Activated naive CD4-positive, alpha-beta T cell treated with anti-CD3 and anti-CD28 coated beads, Interleukin-2, amount 50 U/mL, for 24 hours (primary cell): ENCODE results near the gene SF3A2.

Experiments used
- H3K27ac Mint-ChIP-seq: one replicate; pipeline ENCODE4 v1.8.0; 2021; ENCODE audit warnings: mild to moderate bottlenecking, mixed read lengths
- H3K27me3 Mint-ChIP-seq: one replicate; pipeline ENCODE4 v1.8.0; 2021; ENCODE audit warnings: mixed read lengths
- H3K36me3 Mint-ChIP-seq: one replicate; pipeline ENCODE4 v1.8.0; 2021; ENCODE audit warnings: mixed read lengths
- H3K4me1 Mint-ChIP-seq: one replicate; pipeline ENCODE4 v1.8.0; 2021; ENCODE audit warnings: mixed read lengths
- H3K4me3 Mint-ChIP-seq: one replicate; pipeline ENCODE4 v1.8.0; 2021; ENCODE audit warnings: mild to moderate bottlenecking, mixed read lengths
- H3K9me3 Mint-ChIP-seq: one replicate; pipeline ENCODE4 v1.8.0; 2021; ENCODE audit warnings: mixed read lengths

Gene SF3A2

GRCh38 chr19:2268480-2268830 lies 31.8 kb downstream of the SF3A2 start:
- H3K4me1 Mint-ChIP-seq, result peaks cover 20% of the 10 kb centered on the region
- no peaks in the 10 kb centered on the region for H3K27me3 Mint-ChIP-seq

GRCh38 chr19:2268861-2269243 lies 32.2 kb downstream of the SF3A2 start:
- Mint-ChIP-seq H3K4me1 (peaks cover 23% of the 10 kb centered on the region), H3K36me3 (peaks cover 9% of the 10 kb centered on the region), H3K4me3 (peak overlapping the region; percentile 89), H3K27ac (no peak overlapping the region), H3K9me3 (no peaks in the 10 kb centered on the region), H3K27me3 (no peaks in the 10 kb centered on the region)

More at GRCh38 chr19:2268480-2268830, 31.8 kb downstream of the SF3A2 start:
- H3K9me3 Mint-ChIP-seq, result no peaks in the 10 kb centered on the region
- peak overlapping the region; percentile 41 for H3K27ac Mint-ChIP-seq
- H3K4me3 Mint-ChIP-seq, result peak overlapping the region; percentile 89
- peaks cover 8% of the 10 kb centered on the region for H3K36me3 Mint-ChIP-seq

GRCh38 chr19:2269244-2270156 lies 32.9 kb downstream of the SF3A2 start:
- peaks cover 29% of the 10 kb centered on the region for H3K4me1 Mint-ChIP-seq

GRCh38 chr19:2270157-2270422 lies 33.5 kb downstream of the SF3A2 start:
- Mint-ChIP-seq H3K36me3 (peaks cover 11% of the 10 kb centered on the region), H3K4me3 (peak overlapping the region; percentile 89), H3K27ac (peak overlapping the region; percentile 83), H3K27me3 (no peaks in the 10 kb centered on the region), H3K9me3 (no peaks in the 10 kb centered on the region), H3K4me1 (peaks cover 33% of the 10 kb centered on the region)

More at GRCh38 chr19:2269244-2270156, 32.9 kb downstream of the SF3A2 start:
- H3K9me3 Mint-ChIP-seq, result no peaks in the 10 kb centered on the region
- peak overlapping the region; percentile 87 for H3K27ac Mint-ChIP-seq
- H3K36me3 Mint-ChIP-seq, result peaks cover 11% of the 10 kb centered on the region
- peak overlapping the region; percentile 89 for H3K4me3 Mint-ChIP-seq
- H3K27me3 Mint-ChIP-seq, result no peaks in the 10 kb centered on the region

GRCh38 chr19:2270423-2271233 lies 34.0 kb downstream of the SF3A2 start:
- H3K9me3 Mint-ChIP-seq, result no peaks in the 10 kb centered on the region
- H3K27ac Mint-ChIP-seq, result peak overlapping the region; percentile 35
- peaks cover 35% of the 10 kb centered on the region for H3K4me1 Mint-ChIP-seq
- peaks cover 11% of the 10 kb centered on the region for H3K36me3 Mint-ChIP-seq
- peak overlapping the region; percentile 89 for H3K4me3 Mint-ChIP-seq
- H3K27me3 Mint-ChIP-seq, result no peaks in the 10 kb centered on the region

- Mint-ChIP-seq H3K27ac (peak overlapping the region; percentile 89), H3K4me3 (peak overlapping the region; percentile 89), H3K27me3 (no peaks in the 10 kb centered on the region), H3K36me3 (peaks cover 11% of the 10 kb centered on the region), H3K9me3 (no peaks in the 10 kb centered on the region), H3K4me1 (peaks cover 33% of the 10 kb centered on the region)
These were observed 34.8 kb downstream of the SF3A2 start for GRCh38 chr19:2271234-2272103.

GRCh38 chr19:2273356-2274184 lies 36.9 kb downstream of the SF3A2 start:
- H3K27ac Mint-ChIP-seq, result peak overlapping the region; percentile 90
- H3K4me3 Mint-ChIP-seq, result peak overlapping the region; percentile 82
- H3K9me3 Mint-ChIP-seq, result no peaks in the 10 kb centered on the region
- peaks cover 11% of the 10 kb centered on the region for H3K36me3 Mint-ChIP-seq
- H3K27me3 Mint-ChIP-seq, result no peaks in the 10 kb centered on the region
- peaks cover 26% of the 10 kb centered on the region for H3K4me1 Mint-ChIP-seq

GRCh38 chr19:2274185-2274711 lies 37.6 kb downstream of the SF3A2 start:
- H3K27ac Mint-ChIP-seq, result peak overlapping the region; percentile 90
- no peaks in the 10 kb centered on the region for H3K27me3 Mint-ChIP-seq
- H3K9me3 Mint-ChIP-seq, result no peaks in the 10 kb centered on the region
- peaks cover 25% of the 10 kb centered on the region for H3K4me1 Mint-ChIP-seq
- peaks cover 11% of the 10 kb centered on the region for H3K36me3 Mint-ChIP-seq
- H3K4me3 Mint-ChIP-seq, result peak overlapping the region; percentile 82

GRCh38 chr19:2274931-2275535 lies 38.4 kb downstream of the SF3A2 start:
- no peaks in the 10 kb centered on the region for H3K27me3 Mint-ChIP-seq
- peak overlapping the region; percentile 7 for H3K4me3 Mint-ChIP-seq
- peaks cover 11% of the 10 kb centered on the region for H3K36me3 Mint-ChIP-seq
- no peaks in the 10 kb centered on the region for H3K9me3 Mint-ChIP-seq
- H3K4me1 Mint-ChIP-seq, result peaks cover 25% of the 10 kb centered on the region
- peak overlapping the region; percentile 87 for H3K27ac Mint-ChIP-seq

- Mint-ChIP-seq H3K4me1 (peaks cover 25% of the 10 kb centered on the region), H3K9me3 (no peaks in the 10 kb centered on the region), H3K27ac (no peak overlapping the region), H3K36me3 (peaks cover 11% of the 10 kb centered on the region), H3K4me3 (no peak overlapping the region), H3K27me3 (no peaks in the 10 kb centered on the region)
These were observed 39.2 kb downstream of the SF3A2 start for GRCh38 chr19:2275588-2276428.

- Mint-ChIP-seq H3K36me3 (peaks cover 9% of the 10 kb centered on the region), H3K4me3 (no peak overlapping the region), H3K9me3 (no peaks in the 10 kb centered on the region), H3K27ac (peak overlapping the region; percentile 23), H3K4me1 (peaks cover 24% of the 10 kb centered on the region), H3K27me3 (no peaks in the 10 kb centered on the region)
These were observed 39.9 kb downstream of the SF3A2 start for GRCh38 chr19:2276429-2276986.

GRCh38 chr19:2277138-2277537 lies 40.5 kb downstream of the SF3A2 start:
- Mint-ChIP-seq H3K4me1 (peaks cover 20% of the 10 kb centered on the region), H3K27me3 (no peaks in the 10 kb centered on the region), H3K4me3 (no peak overlapping the region), H3K27ac (no peak overlapping the region), H3K9me3 (no peaks in the 10 kb centered on the region), H3K36me3 (peaks cover 6% of the 10 kb centered on the region)

GRCh38 chr19:2278459-2279158 lies 42.0 kb downstream of the SF3A2 start:
- no peak overlapping the region for H3K4me3 Mint-ChIP-seq
- H3K4me1 Mint-ChIP-seq, result peaks cover 19% of the 10 kb centered on the region
- H3K36me3 Mint-ChIP-seq, result peaks cover 3% of the 10 kb centered on the region
- H3K27me3 Mint-ChIP-seq, result no peaks in the 10 kb centered on the region
- no peak overlapping the region for H3K27ac Mint-ChIP-seq
- no peaks in the 10 kb centered on the region for H3K9me3 Mint-ChIP-seq
